GM12865 (cell line): ENCODE measurements around the gene ASGR1.

Source experiments
- DNase-seq: peaks from one replicate; pipeline ENCODE4 v3.0.0; 2010; ENCODE audit warnings: low read depth
- H3K4me3 ChIP-seq: 2 replicates; pipeline ENCODE4 v1.5.1; 2011; ENCODE audit warnings: mild to moderate bottlenecking, low read depth, low read length, control low read depth
- CTCF ChIP-seq: IDR thresholded peaks from 2 replicates; pipeline ENCODE4 v1.5.1; 2011; ENCODE audit warnings: low read length, control low read depth, low read depth, inconsistent platforms; ENCODE audit not compliant: insufficient read depth; ENCODE audit errors: missing control alignments

ASGR1 gene

GRCh38 chr17:7195971-7196370 lies 16.8 kb upstream of the ASGR1 start:
- TF ChIP-seq CTCF, result no peak
- no peak overlapping the region for H3K4me3 ChIP-seq
- DNase-seq, result no peak

GRCh38 chr17:7192271-7192937 lies 13.2 kb upstream of the ASGR1 start:
- DNase-seq, result no peak
- no peak for TF ChIP-seq CTCF
- no peak overlapping the region for H3K4me3 ChIP-seq

DNA sequence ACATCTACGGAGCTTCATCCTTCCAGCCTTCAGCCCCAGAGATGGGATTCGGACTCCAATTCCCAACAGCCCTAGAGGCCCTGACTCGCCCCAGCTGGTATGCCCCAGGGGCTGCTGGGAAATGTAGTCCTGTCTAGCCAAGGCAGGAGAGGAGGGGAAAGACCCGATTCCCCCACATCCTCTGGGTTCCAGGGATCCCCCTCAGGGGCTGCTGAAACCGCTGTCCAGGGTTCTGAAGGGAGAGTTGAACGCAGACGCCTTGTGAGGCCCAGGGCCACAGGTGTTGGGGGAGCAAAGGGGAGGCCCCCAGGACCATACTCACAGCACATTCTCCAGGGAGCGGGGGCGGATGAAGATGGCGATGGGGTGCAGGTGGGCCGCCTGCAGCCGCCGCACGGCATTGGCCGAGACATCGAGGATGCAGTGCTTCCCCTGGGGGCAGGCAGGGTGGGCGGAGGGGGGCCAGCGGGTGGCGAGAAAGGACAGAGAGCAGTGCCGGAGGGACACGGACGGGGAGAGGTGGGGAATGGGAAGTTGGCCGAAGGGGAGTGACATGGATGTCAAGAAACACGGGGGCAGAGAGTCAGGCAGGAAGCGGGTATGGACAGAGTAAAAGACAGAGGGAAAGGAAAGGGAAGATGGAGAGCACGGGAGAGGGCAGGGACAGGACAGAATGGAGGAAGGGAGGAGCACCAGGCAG lies 12.6 kb upstream of the ASGR1 start:
- DNase-seq, result peak; percentile 44
- no peak overlapping the region for H3K4me3 ChIP-seq
- no peak for TF ChIP-seq CTCF

- TF ChIP-seq CTCF, result no peak
- no peak for DNase-seq
- H3K4me3 ChIP-seq, result no peak overlapping the region
Measured at GRCh38 chr17:7191069-7191468, 11.9 kb upstream of the ASGR1 start.

- no peak for TF ChIP-seq CTCF
- no peak for DNase-seq
- no peak overlapping the region for H3K4me3 ChIP-seq
Measured at GRCh38 chr17:7190276-7190917, 11.2 kb upstream of the ASGR1 start.

GRCh38 chr17:7186241-7186640 lies 7.1 kb upstream of the ASGR1 start:
- no peak for DNase-seq
- H3K4me3 ChIP-seq, result no peak overlapping the region
- TF ChIP-seq CTCF, result peak; percentile 29
